Right lobe of liver (tissue), 4 donors: ENCODE data around the gene PSMA7.

Experiments
- CTCF ChIP-seq, 4 donors: fragments of 200-600 bp in 3 of 4; fragments of 450-650 bp in 1 of 4; IDR thresholded peaks; one replicate each; pipeline versions ENCODE4 v1.5.1 to v1.8.0; 2016 to 2022; ENCODE audit warnings: antibody characterized with exemption in 4 of 4, mild to moderate bottlenecking in 2 of 4
- POLR2A ChIP-seq: fragments of 450-650 bp; IDR thresholded peaks from one replicate; pipeline ENCODE4 v1.6.1; 2017; ENCODE audit warnings: antibody characterized with exemption, mild to moderate bottlenecking
- donor health status: DM: no; HTN: no; CAD: no.
- donor health status: DM: no; HTN: no; CAD: no.
- donor health status: DM: no; HTN: yes; CAD: no.

GRCh38 chr20:62141397-62142251 is 1.6 kb downstream of the PSMA7 start:
- peak in 3 of 4 donors; percentile 4 to 15 (median 13) for TF ChIP-seq CTCF (IDR thresholded peaks at IDR 0.05)
- no peak for TF ChIP-seq POLR2A
